DMS114 treated with DMSO at 0.1 percent for 48 hours (cell line): ENCODE measurements around the gene CCIN.
"Not testable (repeated sequence)": the region's sequence is repeated elsewhere in the genome, so short reads cannot be mapped to it uniquely, and the experiment has no call there.

ENCODE experiments used
- DNase-seq: peaks from one replicate; lab custom pipeline; 2025; ENCODE audit not compliant: unreplicated experiment; lab: John Stamatoyannopoulos, UW

The CCIN gene

DNA sequence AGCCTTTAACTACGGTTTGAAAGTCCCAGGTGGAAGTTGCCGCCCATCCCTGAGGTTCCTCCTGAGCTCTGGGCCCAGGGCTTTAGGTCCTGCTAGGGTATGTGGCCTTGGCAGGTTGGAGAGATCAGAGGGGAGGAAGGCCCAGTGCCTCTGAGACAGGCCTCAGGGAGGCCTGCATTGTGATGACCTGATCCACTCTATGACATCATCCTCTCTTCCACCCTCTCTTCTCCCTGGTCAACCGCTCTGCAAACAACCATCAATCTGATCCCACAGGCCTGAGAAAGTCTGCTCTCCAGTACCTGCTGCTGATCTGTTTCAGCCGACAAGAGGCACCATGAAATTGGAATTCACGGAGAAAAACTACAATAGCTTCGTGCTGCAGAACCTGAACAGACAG lies at the start of gene CCIN:
Gene CCIN (plus strand): TSS at position 223 of the 400 bp plus-strand sequence. CDS start 115 bp downstream, at position 338.
- no peak for DNase-seq

- DNase-seq = no peak
These were observed 49.7 kb upstream of the CCIN start for GRCh38 chr9:36119476-36119875.

- DNase-seq = no peak
These were observed 48.5 kb upstream of the CCIN start for GRCh38 chr9:36120705-36121104.

GRCh38 chr9:36121971-36122370 lies 47.2 kb upstream of the CCIN start:
- DNase-seq = no peak

DNA sequence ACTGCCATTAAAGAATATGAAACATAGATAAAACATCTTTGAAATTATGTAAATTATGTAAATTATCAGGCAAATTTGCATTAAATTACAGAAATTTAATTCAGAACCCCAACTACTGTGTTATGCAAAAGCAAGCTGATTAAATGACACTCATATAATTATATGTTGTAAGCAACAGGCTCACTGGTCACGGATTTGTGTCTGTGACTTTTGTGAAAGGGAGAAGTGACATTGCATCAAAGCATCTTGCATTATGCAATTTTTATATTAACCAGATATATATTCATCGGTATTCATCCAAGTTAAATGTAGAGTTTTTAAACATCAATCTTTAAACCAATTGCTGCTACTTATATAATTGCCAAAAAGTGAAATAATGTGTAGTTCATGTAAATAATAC lies 45.7 kb upstream of the CCIN start:
- no peak for DNase-seq

GRCh38 chr9:36125062-36125855 lies 43.9 kb upstream of the CCIN start:
- no peak for DNase-seq

GRCh38 chr9:36126016-36126730 lies 43.0 kb upstream of the CCIN start:
- DNase-seq = no peak

GRCh38 chr9:36127652-36128244 lies 41.4 kb upstream of the CCIN start:
- no peak for DNase-seq

DNA sequence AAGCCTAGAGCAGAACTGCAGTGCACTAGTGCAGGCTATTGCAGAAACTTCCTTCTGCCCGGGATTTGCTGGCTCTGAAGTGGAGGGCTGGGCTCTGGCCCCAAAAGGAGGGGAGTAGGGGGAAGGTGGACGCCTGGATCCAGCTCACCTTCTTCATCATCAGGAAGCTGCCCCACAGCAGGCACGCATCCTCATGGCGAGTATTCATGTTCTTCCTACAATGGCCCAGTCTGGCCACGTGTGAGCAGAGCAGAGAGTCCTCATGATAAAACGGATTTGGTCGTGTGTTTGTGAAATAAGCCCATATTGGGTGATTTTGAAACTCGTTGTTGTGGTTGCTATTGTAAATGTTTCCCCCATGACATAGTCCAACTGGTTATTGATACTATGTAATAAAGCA lies 40.8 kb upstream of the CCIN start:
- no peak for DNase-seq

DNA sequence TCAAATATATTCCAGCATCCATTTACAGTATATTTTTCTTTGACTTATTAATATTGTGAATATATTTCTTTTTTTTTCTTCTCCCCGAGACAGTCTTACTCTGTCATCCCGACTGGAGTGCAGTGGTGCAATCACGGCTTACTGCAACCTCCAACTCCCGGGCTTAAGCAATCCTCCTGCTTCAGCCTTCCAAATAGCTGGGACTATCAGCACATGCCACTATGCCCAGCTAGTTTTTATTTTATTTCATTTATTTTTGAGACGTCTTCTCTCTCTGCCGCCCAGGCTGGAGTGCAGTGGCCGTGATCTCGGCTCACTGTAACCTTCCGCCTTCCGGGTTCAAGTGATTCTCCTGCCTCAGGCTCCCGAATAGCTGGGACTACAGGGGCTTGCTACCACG lies 40.0 kb upstream of the CCIN start:
- no peak for DNase-seq

DNA sequence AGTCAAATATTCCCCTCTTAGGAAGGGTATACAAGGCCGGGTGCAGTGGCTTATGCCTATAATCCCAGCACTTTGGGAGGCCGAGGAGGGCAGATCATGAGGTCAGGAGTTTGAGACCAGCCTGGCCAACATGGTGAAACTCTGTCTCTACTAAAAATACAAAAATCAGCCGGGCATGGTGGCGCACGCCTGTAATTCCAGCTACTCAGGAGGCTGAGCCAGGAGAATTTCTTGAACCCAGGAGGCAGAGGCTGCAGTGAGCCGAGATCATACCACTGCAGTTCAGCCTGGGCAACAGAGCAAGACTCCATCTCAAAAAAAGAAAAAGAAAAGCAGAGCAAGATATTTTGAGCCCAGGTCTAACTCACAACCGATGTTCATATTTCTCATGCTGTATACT lies 37.5 kb upstream of the CCIN start:
- not testable (repeated sequence) for DNase-seq

DNA sequence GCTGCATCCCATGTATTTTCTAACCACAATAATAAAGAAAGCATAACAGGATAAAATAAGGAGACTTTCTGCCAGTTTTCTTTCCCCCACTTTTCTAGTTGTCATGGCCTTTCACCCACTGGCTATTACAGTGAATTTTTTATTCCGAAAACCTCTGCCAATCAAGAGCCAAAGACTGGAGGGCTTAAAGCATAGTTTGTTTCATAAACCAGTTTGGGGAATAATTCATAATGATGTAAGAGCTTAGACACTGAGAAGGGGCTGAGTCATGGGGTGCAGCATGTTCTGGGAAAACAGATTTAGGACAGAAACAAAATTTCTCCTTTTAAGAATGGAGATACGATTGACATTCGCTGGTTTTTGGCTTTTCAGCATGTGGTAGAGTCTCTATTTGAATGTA lies 37.1 kb upstream of the CCIN start:
- DNase-seq = no peak

- no peak for DNase-seq
These were observed 34.3 kb upstream of the CCIN start for GRCh38 chr9:36134761-36135505.

GRCh38 chr9:36135741-36136271 lies 33.4 kb upstream of the CCIN start:
- no peak for DNase-seq

DNA sequence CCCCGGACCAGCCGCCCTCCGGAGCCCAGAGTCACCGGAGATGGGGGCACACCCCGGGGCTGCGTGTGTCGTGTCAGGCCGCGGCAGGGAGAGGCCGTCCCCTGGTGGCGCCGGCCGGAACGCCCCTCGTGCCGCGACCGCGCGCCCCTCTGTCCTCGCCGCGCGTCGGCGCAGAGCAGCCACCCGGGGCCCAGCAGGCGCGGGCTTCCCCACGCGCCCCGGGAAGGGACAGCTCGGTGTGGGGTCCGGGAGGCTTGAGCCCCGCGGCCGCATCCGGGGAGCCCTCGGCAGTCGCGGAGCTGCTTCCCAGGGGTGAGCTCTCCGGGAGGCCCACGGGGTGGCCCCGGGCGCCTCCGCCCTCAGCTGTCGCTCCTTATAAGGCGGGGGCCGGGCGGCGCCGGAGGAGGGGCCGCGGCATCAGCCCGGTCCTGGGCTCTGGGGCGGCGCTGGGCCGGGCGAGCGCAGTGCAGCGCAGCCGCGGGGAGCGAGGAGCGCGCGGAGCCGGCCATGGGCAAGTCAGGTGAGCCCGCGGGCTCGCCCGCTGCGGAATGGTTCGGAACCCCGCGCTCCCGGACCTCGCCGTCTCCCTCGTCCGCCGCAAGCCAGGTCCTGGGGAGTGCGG lies 32.8 kb upstream of the CCIN start, which contains the start of gene GLIPR2:
Gene GLIPR2 (plus strand): TSS at position 462 of the 622 bp plus-strand sequence. CDS start 46 bp downstream, at position 508.
- DNase-seq = peak; percentile 4

GRCh38 chr9:36136894-36137391 lies 32.2 kb upstream of the CCIN start:
- DNase-seq = no peak

- no peak for DNase-seq
These were observed 31.7 kb upstream of the CCIN start for GRCh38 chr9:36137392-36138004.

DNA sequence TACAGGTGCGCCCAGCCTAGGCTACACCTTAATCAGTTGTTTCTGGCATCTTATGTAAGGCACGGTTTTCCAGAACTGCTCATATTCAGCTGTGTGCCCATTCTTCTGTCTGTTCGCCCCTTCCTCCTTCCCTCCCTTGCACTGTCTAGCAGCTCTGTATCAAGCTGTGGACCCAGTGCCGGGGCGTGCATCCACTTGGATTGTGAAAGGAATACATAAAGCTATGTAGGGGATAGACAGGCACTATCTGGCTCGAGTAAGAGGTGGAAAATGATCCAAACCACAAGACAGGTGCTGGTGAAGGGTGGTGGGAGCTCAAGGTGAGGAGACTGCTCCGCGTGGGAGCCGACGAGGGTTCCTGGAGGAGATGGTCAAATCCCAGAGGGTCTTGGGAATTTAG lies 30.7 kb upstream of the CCIN start:
- no peak for DNase-seq

DNA sequence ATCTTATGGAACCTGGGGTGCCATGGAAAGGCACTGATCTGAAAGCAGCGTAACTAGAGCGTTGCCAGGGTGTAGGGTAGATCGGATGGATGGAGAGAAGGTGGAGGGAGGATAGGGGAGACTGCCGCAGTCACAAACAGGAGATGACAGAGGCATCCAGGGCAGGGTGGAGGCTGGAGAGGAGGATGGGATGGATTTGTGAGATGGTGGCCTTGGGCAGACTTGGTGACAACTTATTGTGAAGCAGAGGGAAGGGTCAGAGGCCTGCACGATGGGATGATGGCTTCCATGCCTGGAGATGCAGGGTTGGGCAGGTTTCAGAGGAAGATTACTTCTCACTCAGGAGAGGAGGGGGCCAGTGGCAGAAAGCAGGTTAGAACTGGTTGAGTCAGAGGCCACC lies 30.3 kb upstream of the CCIN start:
- no peak for DNase-seq
